ENCODE data around the gene PHF20. TPM values are rescaled to one million over a fixed set of nuclear protein-coding genes. Genes with fewer than 3 reads are reported as not detected.

PHF20 gene
- total RNA-seq, 1 experiment from 2014 or later = 56.7 TPM

- Mint-ChIP-seq H3K27me3 (ENCODE audit: unreplicated experiment) (no peaks in the 10 kb centered on the region), H3K36me3 (ENCODE audit: insufficient read depth, unreplicated experiment) (no peaks in the 10 kb centered on the region), H3K4me1 (ENCODE audit: low read depth, unreplicated experiment) (peaks cover 17% of the 10 kb centered on the region), H3K27ac (ENCODE audit: unreplicated experiment) (no peak overlapping the region), H3K4me3 (ENCODE audit: low read depth, unreplicated experiment) (no peak overlapping the region), H3K9me3 (ENCODE audit: low read depth, unreplicated experiment) (no peaks in the 10 kb centered on the region)
- BruUV-seq (replicated peaks) = no TSS peak
- CTCF ChIA-PET = interaction anchor here (1.5 kb wide), 1 partner anchor 8 kb away, joined by 3 read pairs; no protein-coding TSS in a partner anchor
- no peak for TF ChIP-seq CTCF (IDR thresholded peaks at IDR 0.05; ENCODE audit: unreplicated experiment)
- intact Hi-C loops (cut with micrococcal nuclease; ENCODE audit: unreplicated experiment) = no loop called here
- DNase-seq = no peak
Measured at GRCh38 chr20:35971981-35972380, 200.2 kb downstream of the PHF20 start.

- intact Hi-C loops (cut with micrococcal nuclease; ENCODE audit: unreplicated experiment) = no loop called here
- no TSS peak for BruUV-seq (replicated peaks)
- no peak for TF ChIP-seq CTCF (IDR thresholded peaks at IDR 0.05; ENCODE audit: unreplicated experiment)
- peaks cover 17% of the 10 kb centered on the region for H3K4me1 Mint-ChIP-seq (ENCODE audit: low read depth, unreplicated experiment)
- DNase-seq = no peak
- H3K27me3 Mint-ChIP-seq (ENCODE audit: unreplicated experiment) = no peaks in the 10 kb centered on the region
- H3K9me3 Mint-ChIP-seq (ENCODE audit: low read depth, unreplicated experiment) = no peaks in the 10 kb centered on the region
- H3K4me3 Mint-ChIP-seq (ENCODE audit: low read depth, unreplicated experiment) = no peak overlapping the region
- CTCF ChIA-PET = interaction anchor here (1.5 kb wide), 1 partner anchor 8 kb away, joined by 3 read pairs; no protein-coding TSS in a partner anchor
- no peak overlapping the region for H3K27ac Mint-ChIP-seq (ENCODE audit: unreplicated experiment)
- H3K36me3 Mint-ChIP-seq (ENCODE audit: insufficient read depth, unreplicated experiment) = no peaks in the 10 kb centered on the region
Measured at GRCh38 chr20:35972462-35972861, 200.6 kb downstream of the PHF20 start.

GRCh38 chr20:35974256-35974655 lies 202.4 kb downstream of the PHF20 start:
- Mint-ChIP-seq H3K27ac (ENCODE audit: unreplicated experiment) (no peak overlapping the region), H3K9me3 (ENCODE audit: low read depth, unreplicated experiment) (no peaks in the 10 kb centered on the region), H3K4me1 (ENCODE audit: low read depth, unreplicated experiment) (peaks cover 6% of the 10 kb centered on the region), H3K36me3 (ENCODE audit: insufficient read depth, unreplicated experiment) (no peaks in the 10 kb centered on the region), H3K27me3 (ENCODE audit: unreplicated experiment) (no peaks in the 10 kb centered on the region), H3K4me3 (ENCODE audit: low read depth, unreplicated experiment) (no peak overlapping the region)
- no TSS peak for BruUV-seq (replicated peaks)
- DNase-seq = no peak
- intact Hi-C loops (cut with micrococcal nuclease; ENCODE audit: unreplicated experiment) = no loop called here
- CTCF ChIA-PET = interaction anchor here (0.7 kb wide), 1 partner anchor 170 kb away, joined by 3 read pairs; no protein-coding TSS in a partner anchor
- TF ChIP-seq CTCF (IDR thresholded peaks at IDR 0.05; ENCODE audit: unreplicated experiment) = no peak

- H3K4me1 Mint-ChIP-seq (ENCODE audit: low read depth, unreplicated experiment) = no peaks in the 10 kb centered on the region
- no peaks in the 10 kb centered on the region for H3K9me3 Mint-ChIP-seq (ENCODE audit: low read depth, unreplicated experiment)
- H3K4me3 Mint-ChIP-seq (ENCODE audit: low read depth, unreplicated experiment) = no peak overlapping the region
- no TSS peak for BruUV-seq (replicated peaks)
- TF ChIP-seq CTCF (IDR thresholded peaks at IDR 0.05; ENCODE audit: unreplicated experiment) = no peak
- H3K36me3 Mint-ChIP-seq (ENCODE audit: insufficient read depth, unreplicated experiment) = no peaks in the 10 kb centered on the region
- H3K27me3 Mint-ChIP-seq (ENCODE audit: unreplicated experiment) = no peaks in the 10 kb centered on the region
- intact Hi-C loops (cut with micrococcal nuclease; ENCODE audit: unreplicated experiment) = no loop called here
- no peak for DNase-seq
- CTCF ChIA-PET = interaction anchor here (0.6 to 2.3 kb wide), 4 partner anchors 17 to 270 kb away, joined by 4 to 6 read pairs (median 4); no protein-coding TSS in a partner anchor
- H3K27ac Mint-ChIP-seq (ENCODE audit: unreplicated experiment) = no peak overlapping the region
Measured at GRCh38 chr20:35975576-35976373, 204.0 kb downstream of the PHF20 start.
